NOMO-1 (cell line): Measurements from ENCODE around the gene ARHGAP19.

ENCODE experiments used
- DNase-seq, 2 experiments: peaks; one replicate each; lab custom pipeline; 2025; ENCODE audit not compliant: unreplicated experiment in 2 of 2; lab: John Stamatoyannopoulos, UW

The ARHGAP19 gene

DNA sequence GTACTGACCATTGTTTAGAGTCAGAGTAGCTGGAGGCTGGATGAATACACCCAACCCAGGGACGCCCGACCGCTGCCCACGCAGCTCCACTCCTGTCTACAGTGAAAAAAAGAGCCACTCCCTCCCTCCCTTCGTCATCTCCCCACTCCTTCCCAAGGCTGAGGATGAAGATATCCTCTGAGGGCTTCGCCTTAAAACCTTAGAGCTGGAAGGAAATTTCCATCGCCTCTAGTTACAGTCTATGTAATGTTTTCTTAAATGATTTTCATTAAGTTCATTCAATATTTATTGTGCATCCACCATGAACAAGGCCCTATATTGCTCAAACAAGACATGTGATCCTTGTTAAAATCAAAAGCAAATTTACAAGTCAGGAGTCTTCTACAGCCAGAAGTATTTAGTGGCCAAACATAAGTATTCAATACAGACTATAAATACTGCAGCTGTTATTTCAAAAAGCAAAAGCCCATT lies 95.4 kb downstream of the ARHGAP19 start:
- no peak for DNase-seq

DNA sequence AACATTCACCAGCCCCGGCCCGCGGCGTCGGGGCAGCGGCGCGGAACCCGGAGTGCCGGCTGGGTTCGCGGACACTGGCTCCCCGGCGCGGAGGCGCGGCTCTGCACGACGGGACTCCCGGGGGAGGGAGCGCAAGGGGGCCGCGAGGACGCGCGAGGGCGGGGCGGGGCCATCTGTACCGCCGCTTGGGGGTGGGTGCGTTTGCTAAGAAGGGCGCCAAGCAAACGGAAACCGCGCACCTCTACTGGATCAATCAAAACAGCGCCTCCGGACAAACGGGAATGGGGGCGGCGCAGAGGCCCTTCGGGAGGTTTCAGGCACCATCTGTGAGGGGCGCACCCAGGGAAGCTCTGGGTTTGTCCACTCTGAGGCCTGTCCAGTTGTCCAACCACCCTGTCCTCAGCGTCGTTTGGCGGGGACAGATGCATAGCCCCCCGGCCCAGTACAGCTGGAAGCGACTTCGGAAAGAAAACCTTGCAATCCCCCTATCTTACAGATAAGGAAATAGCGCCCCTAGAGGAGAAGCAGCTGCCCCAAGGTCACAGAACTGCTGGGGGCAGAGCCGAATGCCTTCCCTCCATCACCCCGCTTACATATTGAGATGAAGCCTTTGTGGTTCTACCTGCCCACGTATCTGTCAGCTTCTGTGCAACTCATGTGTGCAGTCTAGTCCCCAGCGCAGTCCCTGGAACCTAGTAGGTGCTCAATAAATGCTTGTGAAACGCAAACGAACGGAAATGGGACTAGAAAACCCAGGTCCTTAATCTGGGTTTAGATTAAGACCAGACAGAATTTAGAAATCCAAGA lies 96.0 kb downstream of the ARHGAP19 start:
- peak; percentile 56 to 76 for DNase-seq

DNA sequence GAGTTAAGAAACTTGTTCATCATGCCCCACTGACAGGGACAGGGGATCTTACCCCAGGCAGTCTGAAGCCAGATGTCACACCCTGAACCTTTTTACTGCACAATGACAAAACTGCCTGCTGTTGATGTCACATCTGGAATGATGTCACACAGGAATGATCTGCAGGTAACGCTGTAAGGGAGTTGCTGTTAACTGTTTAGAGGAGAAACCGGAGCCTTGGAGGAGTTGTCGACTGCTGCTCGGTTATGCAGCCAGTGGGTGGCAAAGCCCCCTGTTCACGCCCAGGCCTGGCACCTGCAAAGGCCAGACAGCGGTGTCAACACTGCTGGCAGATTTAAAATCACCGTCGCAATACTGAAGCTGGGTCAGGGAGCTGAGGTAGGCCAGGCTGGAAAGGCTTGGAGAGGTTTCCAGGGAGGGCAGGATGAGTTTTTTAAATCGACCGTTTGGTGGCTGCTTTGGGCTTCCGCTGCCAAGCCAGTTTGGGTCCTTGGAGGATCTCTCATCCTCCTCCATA lies 96.7 kb downstream of the ARHGAP19 start:
- no peak for DNase-seq

DNA sequence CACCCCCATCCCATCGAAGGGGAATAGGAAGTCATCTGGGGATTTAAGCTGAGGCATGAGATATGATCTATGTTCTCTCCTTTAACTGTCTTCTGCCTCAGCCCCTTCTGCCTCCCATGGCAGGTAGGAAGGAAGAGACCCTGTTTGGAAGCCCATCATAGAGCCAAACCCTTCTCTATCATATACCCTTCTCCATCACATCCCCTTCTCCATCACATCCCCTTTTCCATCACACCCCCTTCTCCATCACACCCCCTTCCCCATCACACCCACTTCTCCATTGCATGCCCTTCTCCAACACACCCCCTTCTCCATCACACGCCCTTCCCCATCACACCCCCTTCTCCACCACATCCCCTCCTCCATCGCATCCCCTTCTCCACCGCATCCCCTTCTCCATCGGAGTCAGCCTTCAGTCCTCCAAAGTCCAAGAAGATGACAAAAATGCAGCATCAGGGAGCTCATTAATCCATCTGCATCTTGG lies 99.4 kb downstream of the ARHGAP19 start:
- DNase-seq: no peak

DNA sequence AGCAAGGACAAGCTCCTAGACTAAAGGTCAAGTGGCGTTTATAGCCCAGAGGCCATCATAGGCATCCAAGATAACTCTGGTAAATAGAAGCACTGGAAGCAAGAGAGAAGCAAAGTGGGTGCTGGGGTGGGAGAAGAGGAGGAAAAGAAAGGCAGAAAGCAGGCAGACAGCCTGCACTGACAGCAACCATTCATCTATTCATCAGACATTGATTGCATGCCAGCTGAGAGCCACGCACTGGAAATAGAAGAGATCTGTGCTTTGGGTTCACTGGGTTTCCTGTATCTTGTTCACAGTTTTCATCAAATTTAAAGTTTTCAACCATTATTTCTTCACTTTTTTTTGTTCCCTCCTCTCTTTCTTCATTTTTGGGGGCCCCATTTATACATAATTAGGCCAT lies 102.0 kb downstream of the ARHGAP19 start:
- DNase-seq: no peak

DNA sequence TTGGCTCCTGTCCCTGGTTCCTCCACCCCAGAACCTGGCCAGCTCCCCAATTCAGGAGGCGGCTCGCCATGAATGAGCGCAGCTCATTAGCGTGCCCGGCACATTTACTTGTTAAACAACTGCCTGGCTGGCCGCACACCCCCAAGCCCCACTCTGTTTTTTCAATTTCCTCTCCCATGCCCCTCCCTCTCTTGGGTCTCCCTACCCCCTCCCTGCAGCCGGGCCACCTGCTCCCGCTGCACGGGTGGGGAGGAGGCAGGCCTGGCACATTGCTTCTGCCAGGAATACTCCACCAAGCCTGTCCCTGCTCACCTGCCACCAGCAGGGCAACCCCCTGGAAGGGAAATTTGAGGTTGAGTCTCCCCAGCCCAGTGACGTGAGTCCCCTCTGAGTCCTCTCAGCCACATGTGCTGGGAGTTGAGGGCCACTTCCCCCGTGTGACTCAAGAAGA lies 104.2 kb downstream of the ARHGAP19 start:
- DNase-seq: no peak

DNA sequence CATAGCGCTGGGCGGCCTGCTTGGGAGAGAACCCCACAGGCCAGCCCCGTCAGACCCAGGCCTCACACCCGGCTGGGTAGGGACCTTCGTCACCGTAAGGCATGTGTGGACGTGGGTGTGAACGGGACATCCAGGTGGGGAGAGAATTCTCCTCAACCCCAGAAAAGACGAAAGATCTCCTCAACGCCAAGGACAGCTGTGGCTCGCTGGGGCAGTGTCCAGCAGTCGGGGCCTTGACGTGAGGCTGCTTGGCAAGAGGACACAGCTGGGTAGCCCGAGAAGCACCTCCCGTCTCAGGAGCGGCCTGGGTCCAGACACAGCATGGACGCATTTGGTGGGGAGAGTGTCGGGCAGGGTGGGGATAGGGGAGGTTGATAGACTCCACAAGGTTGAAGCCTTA lies 105.5 kb downstream of the ARHGAP19 start:
- DNase-seq: no peak

DNA sequence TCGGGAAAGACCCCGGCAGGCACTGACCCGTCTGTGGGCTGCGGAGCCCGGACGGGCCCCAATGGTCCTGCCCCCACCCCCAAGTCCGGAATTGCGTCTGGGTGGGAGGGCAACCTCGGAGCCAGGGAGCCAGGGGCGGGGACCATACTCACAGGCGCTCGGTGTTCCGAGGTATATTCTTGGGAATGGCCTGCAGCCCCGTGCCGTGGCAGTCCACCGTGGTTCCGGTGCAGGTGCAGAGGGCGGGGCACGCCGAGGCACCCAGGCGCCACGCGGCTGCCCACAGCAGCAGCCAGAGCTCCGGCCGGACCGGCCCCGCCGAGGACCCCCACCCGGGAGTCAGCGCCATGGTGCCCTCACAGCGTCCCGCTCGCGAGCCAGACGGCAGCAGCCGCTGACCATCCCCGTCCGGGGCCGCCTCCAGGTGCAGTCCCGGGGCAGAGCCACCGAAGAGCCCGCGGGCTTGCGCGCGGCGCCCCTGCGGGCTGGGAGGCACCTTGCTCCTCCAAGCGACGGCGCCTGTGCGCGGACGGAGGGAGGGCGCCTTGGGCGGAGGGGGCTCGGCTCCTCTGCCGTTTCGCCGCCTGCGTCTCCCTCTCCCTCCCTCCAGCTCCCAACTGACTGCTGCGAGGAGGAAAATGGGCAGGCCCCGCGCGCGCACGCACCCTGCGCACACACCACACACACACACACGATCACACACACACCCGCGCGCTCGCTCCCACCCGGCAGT lies 106.9 kb downstream of the ARHGAP19 start, which contains the start of gene SLIT1:
SLIT1 (minus strand) TSS at position 634 of the 733 bp plus-strand sequence; CDS start at position 349, 285 bp downstream.
- DNase-seq: no peak

DNA sequence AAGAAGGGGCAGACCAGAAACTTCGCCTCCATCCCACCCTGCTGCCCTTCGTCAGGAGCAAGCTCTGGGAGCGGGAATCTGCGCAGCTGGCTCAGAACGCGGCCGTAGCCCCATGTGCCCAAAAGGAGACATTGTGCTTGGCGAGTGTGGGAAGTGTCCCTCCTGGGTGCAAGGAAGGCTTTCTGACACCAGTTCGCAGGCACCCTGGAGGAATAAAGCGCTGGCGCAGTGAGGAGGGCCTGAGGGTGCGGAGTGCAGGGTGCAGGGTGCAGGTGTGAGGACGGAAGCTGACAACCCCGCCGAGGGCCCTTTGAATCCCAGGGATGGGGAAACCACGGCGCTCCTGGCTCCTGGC lies 107.5 kb downstream of the ARHGAP19 start:
- no peak for DNase-seq

DNA sequence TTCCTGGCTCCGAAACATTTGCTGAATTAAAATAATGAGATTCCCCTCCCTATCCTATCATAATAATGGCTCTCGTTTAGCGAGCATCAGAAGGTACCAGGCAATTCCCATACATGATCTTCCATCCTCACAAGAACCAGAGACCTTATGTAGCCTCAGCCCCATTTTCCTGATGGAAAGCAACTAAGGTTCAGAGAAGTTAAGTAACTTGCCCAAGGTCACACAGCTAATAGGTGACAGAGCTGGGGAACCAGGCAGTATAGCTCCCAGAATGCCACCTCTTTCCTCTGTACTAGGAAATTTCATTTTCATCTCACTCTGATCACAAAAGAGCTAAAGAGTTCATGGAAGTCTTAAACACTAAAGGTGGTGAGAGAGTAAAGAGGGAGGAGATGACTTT lies 109.1 kb downstream of the ARHGAP19 start:
- DNase-seq: no peak

DNA sequence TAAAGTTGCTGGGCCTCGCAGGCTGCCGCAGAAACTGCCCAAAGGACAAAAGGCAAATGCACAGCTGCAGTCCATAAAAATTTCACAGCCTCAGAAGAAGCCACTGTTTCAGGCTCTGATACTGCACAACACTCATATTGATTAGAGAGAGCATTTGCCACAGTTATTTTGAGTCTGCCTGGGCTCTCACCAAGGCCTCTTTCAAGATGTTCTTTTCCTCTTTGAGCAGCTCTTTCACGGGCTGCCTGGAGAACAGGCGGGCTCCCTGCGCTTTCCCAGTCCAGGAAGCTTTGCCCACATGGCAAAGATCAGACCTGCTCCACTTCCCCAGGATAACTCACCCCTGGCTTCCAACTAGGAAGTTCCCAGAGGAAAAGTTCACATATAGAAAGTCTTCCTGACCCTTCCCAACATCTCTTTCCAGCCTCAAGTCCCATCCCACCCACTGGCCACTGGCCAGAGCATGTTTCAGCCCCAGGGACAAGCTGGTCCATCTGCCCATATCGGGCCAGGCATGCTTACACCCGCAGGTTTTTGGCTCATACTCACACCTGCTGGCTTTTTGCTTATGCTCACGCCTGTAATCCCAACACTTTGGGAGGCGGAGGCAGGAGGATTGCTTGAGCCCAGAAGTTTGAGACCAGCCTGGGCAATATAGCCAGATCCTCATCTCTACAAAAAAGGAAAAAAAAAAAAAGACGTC lies 110.0 kb downstream of the ARHGAP19 start:
- DNase-seq: no peak

DNA sequence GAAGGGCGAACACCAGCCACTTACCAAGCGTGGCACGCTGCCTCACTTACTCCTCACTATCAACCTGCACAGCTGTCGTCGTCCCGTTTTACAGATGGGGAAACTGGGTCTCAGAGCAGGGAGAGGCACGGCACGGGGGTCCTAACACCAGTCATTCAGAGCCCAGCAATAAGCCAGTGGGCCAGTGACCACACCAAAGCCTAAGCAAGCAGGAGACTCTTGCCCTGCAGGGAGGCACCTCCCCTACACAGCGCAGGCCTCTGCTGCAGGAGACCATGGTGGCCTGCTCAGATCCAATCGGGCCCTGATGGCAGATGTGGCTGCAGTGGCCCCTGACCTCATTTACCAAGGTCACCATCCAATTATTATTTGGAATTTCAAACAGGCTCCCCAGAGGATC lies 111.5 kb downstream of the ARHGAP19 start:
- DNase-seq: no peak

DNA sequence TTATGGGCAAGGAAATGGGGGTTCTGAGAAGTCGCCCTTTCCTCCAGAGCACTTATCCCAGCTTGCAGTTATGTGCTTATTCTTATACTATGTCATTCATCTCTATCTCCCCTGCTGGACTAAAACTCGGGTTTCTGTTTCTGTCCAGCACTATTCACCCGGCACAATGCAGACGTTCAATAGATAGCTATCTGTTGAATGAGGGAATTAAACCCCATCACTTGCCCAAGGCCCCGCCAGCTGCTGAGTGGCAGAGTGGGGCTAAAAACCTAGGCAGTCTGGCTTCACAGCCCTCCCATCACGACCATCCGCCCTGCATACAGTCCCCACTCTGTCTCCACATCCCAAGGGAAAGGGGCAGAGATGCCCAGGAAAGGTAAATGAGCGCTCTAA lies 112.1 kb downstream of the ARHGAP19 start:
- DNase-seq: no peak

DNA sequence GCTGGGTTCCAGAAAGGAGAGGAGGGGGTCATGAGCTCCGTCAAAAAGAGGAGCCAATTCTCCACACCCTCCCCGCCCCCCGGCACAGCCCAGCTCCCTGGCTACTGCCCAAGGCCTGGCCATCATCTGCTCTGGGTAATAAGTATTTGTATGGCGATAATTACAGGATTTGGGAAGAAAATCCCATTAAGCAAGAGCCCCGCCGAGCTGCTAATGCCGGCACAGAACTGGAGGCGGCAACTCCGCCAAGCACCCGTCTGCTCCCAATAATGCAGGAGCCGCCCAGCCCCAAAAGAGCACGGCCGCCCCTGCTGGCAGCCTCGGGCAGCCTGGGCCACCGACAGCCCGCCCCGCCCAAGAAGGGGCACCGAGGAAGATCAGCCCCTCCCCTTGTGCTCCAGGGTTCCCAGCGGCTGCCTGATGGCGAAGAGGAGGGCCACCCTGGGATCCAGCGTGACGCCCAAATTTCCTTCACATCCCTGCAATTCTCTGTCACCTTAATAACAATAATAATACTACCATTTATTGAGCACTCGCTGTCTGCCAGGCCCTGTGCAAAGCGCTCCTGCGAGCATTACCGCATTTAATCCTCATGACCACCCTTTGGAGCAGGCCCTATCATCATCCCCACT lies 112.6 kb downstream of the ARHGAP19 start:
- DNase-seq: no peak

DNA sequence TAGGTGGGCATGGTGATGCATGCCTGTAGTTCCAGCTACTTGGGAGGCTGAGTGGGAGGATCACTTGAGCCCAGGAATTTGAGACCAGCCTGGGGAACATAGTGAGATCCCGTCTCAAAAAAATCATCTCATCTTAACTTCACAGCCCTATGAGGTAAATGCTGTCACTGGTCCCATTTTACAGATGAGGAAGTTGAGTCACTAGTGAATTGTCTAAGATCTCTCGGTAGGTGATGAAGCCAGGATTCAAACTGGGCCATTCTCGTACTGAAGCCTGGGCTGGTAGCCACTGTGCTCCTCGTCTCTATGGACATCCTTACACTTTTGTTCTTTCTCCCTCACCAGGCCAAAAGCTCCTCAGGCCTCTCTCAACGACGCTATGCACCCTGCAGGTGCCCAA lies 113.1 kb downstream of the ARHGAP19 start:
- no peak for DNase-seq

DNA sequence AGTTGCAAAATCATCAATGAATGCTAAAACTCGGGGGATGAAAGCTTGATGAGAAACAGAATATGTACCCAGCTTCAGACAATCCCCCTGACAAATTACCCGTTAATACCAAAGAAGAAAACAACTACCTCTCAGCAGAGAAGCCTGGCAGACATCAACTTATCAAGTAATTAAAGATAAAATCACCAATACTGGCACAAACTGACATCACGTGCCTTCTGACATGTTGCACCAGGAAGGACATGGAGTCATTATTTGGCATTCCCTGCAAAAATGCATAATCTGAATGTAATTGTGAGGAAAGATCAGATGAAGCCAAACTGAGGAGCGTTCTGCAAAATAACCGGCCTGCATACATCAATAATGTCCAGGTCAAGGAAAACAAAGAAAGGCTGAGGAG lies 114.4 kb downstream of the ARHGAP19 start:
- no peak for DNase-seq

DNA sequence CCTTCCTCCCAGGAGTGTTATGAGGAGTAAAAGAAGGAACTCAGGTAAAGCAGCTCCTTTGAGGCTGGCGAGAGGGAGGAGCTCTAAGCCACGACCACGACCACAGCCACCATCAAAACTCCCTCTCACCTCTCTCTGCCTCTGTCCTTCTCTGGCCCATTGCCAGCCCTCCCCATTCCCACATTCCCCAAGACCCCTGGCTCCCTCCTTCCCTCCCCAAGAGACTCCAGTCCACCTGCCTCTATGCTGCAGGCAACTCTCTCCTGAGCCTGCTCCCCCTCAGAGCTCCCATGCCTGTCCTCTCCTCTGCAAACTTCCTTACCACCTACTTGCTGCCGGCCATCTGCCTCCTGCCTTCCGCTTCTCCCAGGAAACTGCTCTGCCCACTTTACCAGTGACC lies 116.2 kb downstream of the ARHGAP19 start:
- DNase-seq: no peak

DNA sequence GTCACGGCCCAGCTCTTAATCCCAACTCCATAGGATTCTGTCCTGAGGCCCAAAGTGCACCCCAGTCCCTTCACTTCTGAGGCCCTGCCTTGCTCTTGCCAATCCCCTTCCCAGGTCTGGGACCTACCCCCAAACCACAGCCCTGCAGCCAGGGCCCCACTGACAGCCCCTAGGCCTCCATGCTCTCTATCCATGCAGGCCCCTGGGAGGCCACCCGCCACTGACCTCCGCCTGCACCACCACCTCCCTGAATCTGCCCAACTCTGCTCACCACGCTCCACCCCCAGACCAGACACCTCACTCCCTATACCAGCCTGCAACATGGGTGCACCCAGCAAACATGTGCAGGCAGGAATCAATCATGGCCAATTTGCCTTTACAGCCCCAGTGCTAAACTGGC lies 116.9 kb downstream of the ARHGAP19 start:
- DNase-seq: no peak

DNA sequence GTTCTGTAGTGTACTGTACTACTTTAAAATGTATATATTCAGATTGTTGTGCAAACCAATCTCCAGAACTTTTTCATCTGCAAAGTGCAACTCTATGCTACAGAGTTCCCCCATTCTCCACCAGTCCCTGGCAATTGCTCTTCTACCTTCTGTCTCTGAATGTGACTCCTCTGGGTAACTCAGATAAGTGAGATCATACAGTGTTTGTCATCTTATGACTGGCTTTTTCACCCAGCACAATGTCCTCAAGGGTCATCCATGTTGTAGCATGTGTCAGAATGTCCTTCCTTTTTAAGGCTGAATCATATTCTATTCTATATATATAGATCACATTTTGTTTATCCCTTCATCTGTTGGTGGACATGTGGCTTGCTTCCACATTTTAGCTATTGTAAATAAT lies 117.5 kb downstream of the ARHGAP19 start:
- DNase-seq: no peak

DNA sequence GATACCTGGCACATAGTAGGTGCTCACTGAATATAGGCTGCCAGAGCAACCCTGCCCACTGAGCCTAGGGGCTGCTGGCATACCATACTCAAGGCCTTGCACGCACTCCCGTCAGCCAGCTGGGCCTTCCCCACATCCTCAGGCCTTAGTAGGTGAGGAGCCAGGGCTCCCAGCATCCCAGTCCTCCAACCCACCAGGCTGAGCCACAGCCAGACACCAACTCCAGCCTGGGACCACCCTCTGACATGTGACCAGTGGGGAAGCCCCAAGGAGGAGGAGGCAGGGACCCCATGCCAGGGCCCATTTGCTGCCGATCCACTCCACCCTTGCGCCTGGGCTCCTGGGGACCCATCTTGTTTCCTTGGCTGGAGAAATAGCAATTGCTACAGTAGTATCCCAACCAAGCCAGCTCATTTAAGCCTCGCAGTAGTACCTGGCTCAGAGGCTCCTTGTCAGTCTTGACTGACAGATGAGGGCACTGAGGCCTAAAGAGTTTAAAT lies 118.1 kb downstream of the ARHGAP19 start:
- DNase-seq: no peak
